NCI-H146 treated with DMSO at 0.1 percent for 48 hours (cell line): ENCODE data around the gene SCCPDH.

Source experiments
- DNase-seq: peaks from one replicate; lab custom pipeline; 2025; ENCODE audit not compliant: unreplicated experiment; lab: John Stamatoyannopoulos, UW

Gene SCCPDH

DNA sequence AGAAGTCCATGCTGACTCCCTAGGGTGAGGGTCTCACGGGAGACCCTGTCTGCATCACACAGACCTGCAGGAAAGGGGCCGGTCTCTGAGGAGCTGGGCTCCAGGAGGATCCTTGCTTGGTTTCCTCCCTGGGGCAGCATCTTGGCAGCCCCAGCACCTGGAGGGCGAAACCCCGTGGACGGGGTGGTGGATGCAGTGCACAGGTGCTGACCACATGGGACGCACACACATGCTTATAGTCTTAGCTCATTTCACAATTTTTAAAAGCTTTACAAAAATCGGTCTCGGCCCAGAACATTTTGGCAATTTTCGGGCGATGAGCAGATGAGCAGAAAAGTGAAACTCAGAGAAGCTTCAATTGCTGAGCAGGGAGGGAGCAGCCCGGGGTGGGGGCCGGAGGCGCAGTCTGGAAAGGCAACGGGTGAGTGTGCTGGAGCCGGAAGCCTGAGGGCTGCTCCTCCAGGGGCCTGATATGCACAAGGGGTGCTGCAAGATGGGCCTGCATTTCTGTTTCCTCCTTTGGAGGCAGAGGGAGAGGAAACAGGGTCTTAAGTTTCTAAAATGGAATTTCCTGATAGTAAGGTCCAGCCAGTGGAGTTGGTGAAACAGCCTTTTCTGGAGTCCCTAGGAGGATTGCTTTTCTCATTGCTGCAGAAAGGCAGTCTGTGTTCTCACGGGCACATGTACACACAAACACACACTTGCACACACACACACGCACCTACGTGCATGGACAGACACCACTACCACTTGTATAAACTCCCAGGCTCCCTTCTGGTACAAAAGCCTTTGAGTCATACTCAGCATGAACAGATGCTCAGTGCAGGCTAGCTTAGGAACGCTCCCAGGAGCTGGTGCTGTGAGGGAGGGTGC is 60.6 kb downstream of the SCCPDH start:
- DNase-seq = no peak

DNA sequence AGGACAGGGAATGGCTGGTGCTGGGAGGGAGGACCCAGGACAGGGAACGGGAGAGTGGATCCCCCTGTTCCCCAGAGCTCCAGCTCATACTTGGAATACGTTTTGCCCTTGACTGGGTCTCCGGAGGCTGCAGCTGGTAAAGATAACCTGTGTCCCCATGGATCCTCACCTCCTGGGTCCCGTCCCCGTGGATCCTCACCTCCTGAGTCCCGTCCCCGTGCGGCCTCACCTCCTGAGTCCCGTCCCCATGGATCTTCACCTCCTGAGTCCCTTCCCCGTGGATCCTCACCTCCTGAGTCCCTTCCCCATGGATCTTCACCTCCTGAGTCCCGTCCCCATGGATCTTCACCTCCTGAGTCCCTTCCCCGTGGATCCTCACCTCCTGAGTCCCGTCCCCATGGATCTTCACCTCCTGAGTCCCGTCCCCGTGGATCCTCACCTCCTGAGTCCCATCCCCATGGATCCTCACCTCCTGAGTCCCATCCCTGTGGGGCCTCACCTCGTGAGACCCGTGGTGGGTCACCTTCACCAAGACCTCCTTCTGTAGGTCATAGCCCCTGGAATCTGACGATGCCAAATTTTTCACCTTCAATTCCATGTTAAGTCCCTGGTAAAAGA is 61.4 kb downstream of the SCCPDH start:
- no peak for DNase-seq

GRCh38 chr1:246786606-246787238 is 62.5 kb downstream of the SCCPDH start:
- DNase-seq = no peak

- DNase-seq = no peak
Measured at GRCh38 chr1:246787781-246788513, 63.7 kb downstream of the SCCPDH start.

- no peak for DNase-seq
Measured at GRCh38 chr1:246788895-246789338, 64.7 kb downstream of the SCCPDH start.

DNA sequence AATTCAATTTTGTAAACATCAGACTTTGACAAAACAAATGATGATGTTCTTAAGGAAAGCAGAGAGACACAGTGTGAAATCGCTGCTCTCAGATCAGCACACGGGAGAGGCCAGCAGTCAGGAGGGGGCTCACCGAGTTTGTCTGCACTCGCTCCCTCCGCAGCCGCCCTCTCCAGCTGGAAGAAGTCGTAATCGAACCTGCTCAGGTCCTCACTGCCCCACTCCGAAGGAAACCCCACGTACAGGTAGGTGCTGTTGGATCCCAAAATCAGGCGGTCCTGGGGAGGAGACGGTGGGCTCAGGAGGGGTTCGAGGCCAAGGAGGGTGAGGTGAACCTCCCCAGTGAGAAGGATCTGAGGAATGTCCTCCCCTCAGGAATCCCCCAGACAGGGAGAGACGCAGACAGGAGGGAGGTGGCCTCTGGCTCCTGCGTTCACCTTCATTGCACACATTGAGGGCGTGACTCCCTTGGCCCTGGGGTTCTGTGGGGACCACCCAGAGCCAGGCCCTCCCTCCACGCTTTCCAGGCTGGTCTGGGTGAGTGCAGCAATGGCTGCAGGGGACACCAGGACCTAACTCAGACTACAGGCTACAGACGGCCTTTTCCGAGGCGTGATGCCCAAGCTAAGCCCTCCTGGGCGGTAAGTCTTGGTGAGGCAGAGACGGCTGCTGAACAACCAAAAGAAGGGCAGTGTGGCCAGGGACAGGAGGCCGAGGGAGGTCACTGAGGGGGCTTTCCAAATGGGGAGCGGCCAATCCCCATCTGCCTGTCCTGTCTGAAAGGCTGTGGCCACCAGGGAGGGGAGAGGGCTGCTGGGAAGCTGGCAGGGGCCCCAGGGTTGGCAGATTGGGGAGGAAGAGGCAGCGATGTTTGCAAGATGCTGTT is 65.5 kb downstream of the SCCPDH start:
- DNase-seq = no peak

GRCh38 chr1:246790364-246790763 is 66.2 kb downstream of the SCCPDH start:
- DNase-seq = no peak

DNA sequence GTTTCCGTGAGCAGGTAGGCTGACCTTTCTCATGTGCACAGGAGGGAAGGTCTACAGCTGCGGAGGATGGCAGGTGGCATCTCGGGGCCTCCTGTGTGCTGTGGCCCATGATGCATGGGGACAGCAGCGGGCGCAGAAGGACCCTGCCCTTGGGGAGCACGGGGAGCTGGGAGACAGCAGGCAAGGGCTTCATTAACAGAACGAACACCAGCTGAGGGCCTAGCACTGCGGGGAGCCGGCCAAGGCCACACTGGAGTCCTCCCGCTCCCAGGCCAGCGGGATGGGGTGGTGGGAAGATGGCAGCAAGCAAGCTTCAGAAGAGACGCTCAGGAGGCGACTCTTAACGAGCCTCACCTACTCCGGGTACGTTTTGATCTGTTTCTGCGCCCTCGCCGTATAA is 66.6 kb downstream of the SCCPDH start:
- no peak for DNase-seq

DNA sequence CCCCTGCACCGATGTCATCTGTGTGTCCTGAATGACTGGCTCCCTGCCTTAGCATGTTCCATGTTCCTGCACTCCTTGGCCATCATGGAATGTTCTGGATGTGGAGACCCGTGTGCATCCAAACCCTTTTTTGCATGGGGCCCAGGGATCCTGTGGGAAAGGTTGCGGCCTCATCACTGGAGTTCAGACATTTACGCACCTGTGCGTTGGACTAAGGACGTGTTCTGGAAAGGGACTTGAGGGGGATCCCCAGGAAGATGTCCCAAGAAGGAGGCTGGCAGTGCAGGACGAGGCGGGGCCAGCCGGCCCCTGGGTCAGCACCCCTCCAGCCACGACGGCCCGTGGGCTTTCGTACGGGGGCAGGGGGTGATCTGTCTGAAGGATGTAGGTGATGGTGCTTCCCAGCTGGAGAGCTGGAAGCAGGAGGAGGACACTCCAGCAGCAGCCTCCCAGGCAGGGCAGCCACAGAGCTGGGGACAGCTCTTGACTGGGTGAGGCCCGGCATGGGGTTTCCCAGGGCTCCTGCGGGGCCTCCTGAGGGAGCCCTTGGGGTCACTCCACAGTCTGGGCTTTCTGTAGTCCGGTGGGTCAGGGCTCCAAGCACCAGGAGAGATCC is 67.2 kb downstream of the SCCPDH start:
- no peak for DNase-seq

- no peak for DNase-seq
Measured at GRCh38 chr1:246792603-246793002, 68.4 kb downstream of the SCCPDH start.

DNA sequence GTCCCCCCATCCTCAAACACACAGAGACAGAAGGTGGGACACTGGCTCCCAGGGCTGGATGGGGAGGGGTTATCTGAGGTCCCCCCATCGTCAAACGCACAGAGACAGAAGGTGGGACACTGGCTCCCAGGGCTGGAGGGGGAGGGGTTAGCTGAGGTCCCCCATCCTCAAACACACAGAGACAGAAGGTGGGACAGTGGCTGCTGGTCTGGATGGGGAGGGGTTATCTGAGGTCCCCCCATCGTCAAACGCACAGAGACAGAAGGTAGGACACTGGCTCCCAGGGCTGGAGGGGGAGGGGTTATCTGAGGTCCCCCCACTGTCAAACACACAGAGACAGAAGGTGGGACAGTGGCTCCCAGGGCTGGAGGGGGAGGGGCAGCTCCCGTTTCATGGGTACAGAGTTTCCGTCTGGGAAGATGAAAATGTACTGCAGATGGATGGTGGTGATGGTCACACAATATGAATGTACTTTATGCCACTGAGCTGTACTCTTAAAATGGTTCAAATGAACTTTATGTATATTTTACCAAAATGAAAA is 69.2 kb downstream of the SCCPDH start:
- no peak for DNase-seq

DNA sequence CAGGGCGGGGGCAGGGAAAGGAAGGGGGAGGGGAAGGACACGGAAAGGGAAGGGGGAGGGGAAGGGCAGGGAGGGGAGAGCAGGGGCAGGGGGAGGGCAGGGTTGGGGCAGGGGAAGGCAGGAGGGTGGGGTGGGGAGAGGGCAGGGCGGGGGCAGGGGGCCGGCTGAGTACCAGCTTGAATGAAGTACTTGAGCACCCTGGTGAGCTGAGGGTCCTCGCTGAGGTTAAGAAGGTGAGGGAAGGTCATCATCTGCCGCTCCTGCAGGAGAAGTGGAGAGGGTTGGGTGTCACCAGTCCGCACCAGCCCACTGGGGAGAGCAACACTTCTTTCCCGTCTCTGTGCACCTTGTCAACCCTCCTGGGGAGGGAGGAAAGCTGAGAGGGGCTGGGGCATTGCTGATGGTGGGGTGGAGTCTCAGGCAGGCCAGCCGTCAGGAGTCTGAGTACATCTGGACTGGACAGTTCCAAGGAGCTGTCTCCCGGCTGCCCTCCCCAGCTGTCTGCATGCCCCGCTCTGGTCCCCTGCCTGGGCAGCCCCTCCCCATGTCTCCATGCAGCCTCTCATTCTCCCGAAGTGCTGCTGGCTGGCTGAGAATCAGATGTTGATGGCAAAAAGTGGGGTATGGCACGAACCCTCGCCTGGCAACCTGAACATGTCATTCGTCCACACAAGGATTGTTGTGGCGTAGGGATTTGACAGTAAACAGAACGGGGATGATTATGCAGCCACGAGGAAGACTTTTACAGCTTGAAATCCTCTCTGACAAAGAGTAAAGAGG is 70.0 kb downstream of the SCCPDH start:
- DNase-seq = no peak

GRCh38 chr1:246794828-246795671 is 70.8 kb downstream of the SCCPDH start:
- DNase-seq = no peak

GRCh38 chr1:246795906-246796694 is 71.9 kb downstream of the SCCPDH start:
- no peak for DNase-seq

DNA sequence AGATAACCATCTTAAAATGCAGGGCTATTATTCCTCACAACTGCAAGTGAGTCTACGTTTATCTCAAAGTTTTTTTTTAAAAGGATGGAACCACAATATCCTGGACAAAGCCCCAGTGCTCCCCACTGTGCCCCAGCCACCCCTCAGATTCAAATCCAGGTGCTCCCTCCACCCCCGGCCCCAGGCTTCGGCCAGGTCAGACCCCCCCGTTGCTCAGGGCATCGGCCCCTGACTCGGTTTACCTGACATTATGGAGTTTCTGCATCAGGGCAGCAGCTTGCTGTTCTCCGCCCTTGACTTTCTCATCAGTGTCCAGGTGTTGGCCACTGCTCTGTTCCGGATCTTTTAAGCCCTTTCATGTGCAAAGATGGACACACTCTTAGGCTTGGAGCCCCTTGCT is 72.9 kb downstream of the SCCPDH start:
- DNase-seq = no peak

- DNase-seq = no peak
Measured at GRCh38 chr1:246797597-246797996, 73.4 kb downstream of the SCCPDH start.

DNA sequence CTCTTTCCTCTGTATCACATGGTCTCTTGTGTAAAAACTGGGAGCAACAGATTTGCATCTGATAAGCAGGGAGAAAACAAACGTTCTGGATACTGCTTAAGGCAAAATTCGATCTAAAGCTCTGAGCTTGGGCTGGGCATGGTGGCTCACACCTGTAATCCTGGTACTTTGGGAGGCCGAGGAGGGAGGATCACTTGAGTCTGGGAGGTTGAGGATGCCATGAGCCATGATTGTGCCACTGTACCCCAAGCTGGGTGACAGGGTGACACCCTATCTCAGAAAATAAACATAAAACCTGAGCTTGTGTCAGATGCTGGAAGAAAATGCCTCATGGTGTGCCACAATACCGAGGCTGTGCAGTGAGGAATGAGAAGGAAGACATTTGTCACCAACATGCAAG is 73.9 kb downstream of the SCCPDH start:
- no peak for DNase-seq
